NCI-H2196 treated with DMSO at 0.1 percent for 48 hours (cell line): Measurements from ENCODE around the gene PGM2L1.
A peak's percentile ranks its signal among the peaks of the same experiment; 100 is the strongest.

ENCODE experiments used
- DNase-seq: peaks from one replicate; lab custom pipeline; 2025; ENCODE audit not compliant: unreplicated experiment; lab: John Stamatoyannopoulos, UW

Gene PGM2L1

GRCh38 chr11:74307434-74307833 is 90.8 kb downstream of the PGM2L1 start:
- no peak for DNase-seq

DNA sequence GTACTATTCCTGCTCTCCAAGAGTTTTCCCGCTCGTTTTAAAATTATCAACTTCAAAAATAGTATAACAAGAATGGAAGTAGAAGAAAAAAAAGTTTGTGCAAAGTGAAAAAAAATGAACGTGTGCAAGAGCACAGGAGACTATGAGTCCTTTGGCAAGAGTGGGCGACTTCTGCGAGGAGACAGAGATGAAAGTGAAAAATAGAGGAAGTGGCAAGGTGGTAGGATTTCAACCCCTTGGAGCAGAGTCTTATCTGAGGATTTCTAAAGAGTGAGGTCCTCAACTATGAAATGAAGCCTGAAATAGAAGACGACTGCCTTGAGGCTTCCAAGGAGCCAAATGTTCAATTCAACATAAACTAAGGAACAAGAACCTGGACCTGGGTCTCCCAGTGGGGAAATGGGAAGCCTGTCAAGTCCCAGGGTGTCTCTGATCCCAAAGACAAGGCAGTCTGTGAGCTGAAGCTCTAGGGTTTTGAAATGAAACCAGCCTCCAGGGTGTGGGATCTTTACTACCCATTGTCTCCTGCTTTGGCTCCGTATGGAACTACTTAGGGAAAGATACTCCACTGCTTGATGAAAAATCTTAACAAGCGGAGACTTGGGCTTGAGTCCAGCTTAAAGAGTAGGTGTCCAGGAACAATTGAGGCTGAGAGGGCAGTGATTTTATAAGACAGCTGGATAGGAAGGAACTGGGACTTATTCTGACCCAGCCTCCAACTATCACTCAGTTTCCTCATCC is 91.6 kb downstream of the PGM2L1 start:
- no peak for DNase-seq

DNA sequence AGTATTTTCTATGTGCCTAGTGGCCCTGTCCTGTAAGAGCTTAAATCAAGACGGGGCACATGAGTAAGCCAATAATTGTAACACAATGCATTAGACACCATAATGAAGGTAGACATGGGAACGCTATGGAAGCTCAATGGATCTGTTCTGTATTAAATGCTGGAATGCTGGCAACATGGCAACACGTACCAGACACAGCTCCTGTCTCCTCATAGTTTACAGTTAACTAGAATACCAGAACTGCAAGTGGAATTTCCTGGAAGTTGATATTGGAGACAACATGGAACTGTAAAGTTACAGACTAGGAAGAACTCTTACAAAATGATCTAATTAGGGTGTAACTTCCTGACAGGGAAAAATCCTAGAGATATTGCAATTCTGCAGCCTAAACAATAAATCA is 99.2 kb downstream of the PGM2L1 start:
- DNase-seq = no peak

- DNase-seq = no peak
Observed at GRCh38 chr11:74297484-74297883, 100.7 kb downstream of the PGM2L1 start.

- no peak for DNase-seq
Observed at GRCh38 chr11:74288911-74289310, 109.3 kb downstream of the PGM2L1 start.

DNA sequence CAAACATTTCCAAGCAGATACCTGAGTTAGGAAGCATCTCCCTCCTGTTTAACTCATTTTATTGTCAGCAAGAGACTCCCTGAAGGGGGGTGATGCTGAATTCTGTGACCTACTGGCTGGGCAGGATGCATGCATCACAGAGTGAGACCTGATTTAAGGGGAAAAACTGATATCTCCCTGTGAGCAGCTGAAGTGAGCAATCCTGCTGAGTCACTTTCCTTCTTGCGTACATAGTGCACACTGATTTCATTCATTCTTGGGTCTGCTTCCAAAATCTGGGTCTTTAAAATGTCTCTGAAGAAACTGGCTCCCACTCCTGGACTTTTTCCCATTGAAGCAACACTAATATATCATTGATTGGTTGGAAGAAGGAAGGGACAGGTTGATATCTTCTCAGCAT is 110.1 kb downstream of the PGM2L1 start:
- DNase-seq = no peak

GRCh38 chr11:74284466-74284865 is 113.8 kb downstream of the PGM2L1 start:
- no peak for DNase-seq

DNA sequence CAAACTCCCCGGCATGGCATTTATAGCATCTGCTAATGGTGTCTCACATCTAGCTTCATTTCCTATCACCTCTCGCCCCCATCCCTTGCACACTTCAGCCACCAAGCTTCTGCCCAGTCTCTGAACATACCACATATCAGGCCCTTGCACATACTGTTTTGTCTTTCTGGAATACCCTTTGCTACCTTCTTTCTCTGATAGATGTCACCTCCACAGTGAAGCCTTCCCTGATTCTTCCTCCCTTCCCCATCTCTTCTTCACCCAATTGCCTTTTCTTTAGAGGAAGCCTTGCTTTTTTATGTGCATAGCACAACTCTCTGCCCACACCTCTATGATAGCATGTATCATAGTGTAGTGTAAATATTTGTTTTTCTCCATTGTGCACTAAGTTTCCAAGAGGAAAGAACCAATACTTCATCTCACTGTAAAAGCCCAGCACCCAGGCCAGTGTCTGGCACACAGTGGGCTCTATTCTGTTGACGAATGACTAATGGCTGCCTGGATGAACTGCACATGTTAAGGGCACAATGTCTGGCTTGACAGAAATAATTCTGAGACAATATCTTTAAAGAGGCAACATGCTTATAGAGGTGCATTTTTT is 114.6 kb downstream of the PGM2L1 start:
- no peak for DNase-seq

GRCh38 chr11:74282914-74283371 is 115.3 kb downstream of the PGM2L1 start:
- DNase-seq = peak; percentile 34

- no peak for DNase-seq
Observed at GRCh38 chr11:74282421-74282820, 115.8 kb downstream of the PGM2L1 start.

GRCh38 chr11:74280494-74280893 is 117.7 kb downstream of the PGM2L1 start:
- no peak for DNase-seq
